IMR-90 (cell line): ENCODE results near the gene TNFRSF13B. TPM values are rescaled to one million over a fixed set of nuclear protein-coding genes. Genes with fewer than 3 reads are reported as not detected.

Source experiments
- ATAC-seq: fragments of 200-7000 bp; cut with Tn5 transposase; 2 replicates; pipeline ENCODE4 v1.9.1; 2020; ENCODE audit warnings: low read depth, mild to moderate bottlenecking, moderate library complexity
- BruUV-seq: library from RNA; stranded (reverse); fragments of 400-500 nt; replicated peaks from 2 replicates; lab custom pipeline; 2021; lab: Mats Ljungman, UMichigan
- CTCF ChIA-PET: fragments of 300-600 bp; formaldehyde crosslinking; extraction: SDS; loops from one replicate; lab custom pipeline; 2021; ENCODE audit warnings: antibody characterized with exemption; lab: Yijun Ruan, JAX
- POLR2A ChIA-PET: fragments of 300-600 bp; sonication (Branson Sonifier 250); formaldehyde crosslinking; loops from one replicate; lab custom pipeline; 2022; ENCODE audit warnings: antibody characterized with exemption; ENCODE audit not compliant: unreplicated experiment; lab: Charles Lee
- DNase-seq: peaks from one replicate; pipeline ENCODE4 v3.0.0; 2013
- H2AFZ ChIP-seq: replicated peaks from 2 replicates; pipeline ENCODE3; 2013; ENCODE audit warnings: low read length, mild to moderate bottlenecking; ENCODE audit not compliant: poor library complexity
- H2AK5ac ChIP-seq: 2 replicates; pipeline ENCODE4 v1.6.1; 2013; ENCODE audit warnings: low read depth, low read length, inconsistent platforms
- H2AK9ac ChIP-seq: replicated peaks from 2 replicates; pipeline ENCODE3; 2013; ENCODE audit warnings: mild to moderate bottlenecking, low read depth, low read length, moderate library complexity; ENCODE audit not compliant: poor library complexity
- H2BK120ac ChIP-seq: 2 replicates; pipeline ENCODE4 v1.6.1; 2013; ENCODE audit warnings: low read depth, low read length, inconsistent platforms
- H2BK15ac ChIP-seq: 3 replicates; pipeline ENCODE4 v1.6.1; 2013; ENCODE audit warnings: low read depth, low read length, inconsistent platforms
- H2BK20ac ChIP-seq: 2 replicates; pipeline ENCODE4 v1.6.1; 2013; ENCODE audit warnings: low read depth, mild to moderate bottlenecking, inconsistent platforms, low read length, moderate library complexity
- H2BK5ac ChIP-seq: 2 replicates; pipeline ENCODE4 v1.6.1; 2013; ENCODE audit warnings: mild to moderate bottlenecking, low read depth, low read length, inconsistent platforms; ENCODE audit not compliant: poor library complexity, severe bottlenecking
- H3K14ac ChIP-seq: replicated peaks from 2 replicates; pipeline ENCODE4 v1.6.1; 2013; ENCODE audit warnings: low read depth, low read length, inconsistent platforms
- H3K18ac ChIP-seq: 2 replicates; pipeline ENCODE4 v1.6.1; 2013; ENCODE audit warnings: low read depth, low read length, control low read depth
- H3K23ac ChIP-seq: 2 replicates; pipeline ENCODE4 v1.6.1; 2013; ENCODE audit warnings: low read depth, low read length, inconsistent platforms
- H3K27ac ChIP-seq: 2 replicates; pipeline ENCODE4 v1.5.1; 2013; ENCODE audit warnings: mild to moderate bottlenecking, control low read depth, low read length; ENCODE audit not compliant: insufficient read depth
- H3K27me3 ChIP-seq: 2 replicates; pipeline ENCODE4 v1.6.1; 2013; ENCODE audit warnings: low read length; ENCODE audit not compliant: control insufficient read depth, insufficient read depth
- H3K36me3 ChIP-seq: 2 replicates; pipeline ENCODE4 v1.6.1; 2013; ENCODE audit warnings: low read length, mixed read lengths; ENCODE audit not compliant: control insufficient read depth, insufficient read depth
- H3K4ac ChIP-seq: 2 replicates; pipeline ENCODE4 v1.6.1; 2013; ENCODE audit warnings: low read depth, low read length, inconsistent platforms
- H3K4me1 ChIP-seq: 2 replicates; pipeline ENCODE4 v1.6.1; 2013; ENCODE audit warnings: low read length, mixed read lengths; ENCODE audit not compliant: control insufficient read depth, insufficient read depth
- H3K4me2 ChIP-seq: 2 replicates; pipeline ENCODE4 v1.6.1; 2013; ENCODE audit warnings: low read depth, mild to moderate bottlenecking, control low read depth, low read length, moderate library complexity
- H3K4me3 ChIP-seq: 2 replicates; pipeline ENCODE4 v1.5.1; 2013; ENCODE audit warnings: low read depth, mild to moderate bottlenecking, control low read depth, low read length, moderate library complexity; ENCODE audit not compliant: insufficient read depth
- H3K56ac ChIP-seq: 2 replicates; pipeline ENCODE4 v1.6.1; 2013; ENCODE audit warnings: low read length, inconsistent platforms; ENCODE audit not compliant: insufficient read depth; ENCODE audit errors: extremely low read depth
- H3K79me1 ChIP-seq, 2 experiments: 2 replicates each; pipeline ENCODE4 v1.6.1; 2013; ENCODE audit warnings: low read length in 2 of 2, inconsistent platforms in 1 of 2, low read depth in 1 of 2
- H3K9ac ChIP-seq: 2 replicates; pipeline ENCODE4 v1.6.1; 2013; ENCODE audit warnings: low read depth, low read length, control low read depth
- H3K9me1 ChIP-seq: 2 replicates; pipeline ENCODE4 v1.6.1; 2013; ENCODE audit warnings: low read length, inconsistent platforms; ENCODE audit not compliant: insufficient read depth
- H3K9me3 ChIP-seq: 2 replicates; pipeline ENCODE4 v1.6.1; 2013; ENCODE audit warnings: low read length; ENCODE audit not compliant: control insufficient read depth, insufficient read depth
- H4K20me1 ChIP-seq: 2 replicates; pipeline ENCODE4 v1.6.1; 2013; ENCODE audit warnings: low read length, inconsistent platforms; ENCODE audit not compliant: insufficient read depth
- H4K5ac ChIP-seq: 2 replicates; pipeline ENCODE4 v1.6.1; 2013; ENCODE audit warnings: mild to moderate bottlenecking, low read depth, low read length, control low read depth
- H4K8ac ChIP-seq, 2 experiments: 2 replicates each; pipeline ENCODE4 v1.6.1; 2013; ENCODE audit warnings: low read depth in 2 of 2, low read length in 2 of 2, control low read depth in 1 of 2, inconsistent platforms in 1 of 2
- H4K91ac ChIP-seq: 2 replicates; pipeline ENCODE4 v1.6.1; 2013; ENCODE audit warnings: low read depth, low read length, inconsistent platforms; ENCODE audit not compliant: insufficient read depth
- BHLHE40 ChIP-seq: fragments of 150-350 bp; IDR thresholded peaks from 2 replicates; pipeline ENCODE4 v1.6.1; 2016; ENCODE audit warnings: mild to moderate bottlenecking, low read depth, low read length
- CEBPB ChIP-seq: IDR thresholded peaks from 2 replicates; pipeline ENCODE4 v1.6.1; 2012; ENCODE audit warnings: low read depth, low read length, improper control_type of control experiment
- CHD1 ChIP-seq: IDR thresholded peaks from 2 replicates; pipeline ENCODE4 v1.6.1; 2012; ENCODE audit warnings: low read depth, low read length, improper control_type of control experiment
- ELK1 ChIP-seq: fragments of 150-350 bp; IDR thresholded peaks from 2 replicates; pipeline ENCODE4 v1.6.1; 2016; ENCODE audit warnings: low read depth, mild to moderate bottlenecking, low read length, moderate library complexity, borderline replicate concordance
- FOS ChIP-seq: fragments of 150-350 bp; IDR thresholded peaks from 2 replicates; pipeline ENCODE4 v1.6.1; 2016; ENCODE audit warnings: low read depth, low read length
- MAFK ChIP-seq: IDR thresholded peaks from 2 replicates; pipeline ENCODE4 v1.6.1; 2012; ENCODE audit warnings: low read depth, low read length, improper control_type of control experiment
- MAZ ChIP-seq: IDR thresholded peaks from 2 replicates; pipeline ENCODE4 v1.6.1; 2012; ENCODE audit warnings: low read depth, mild to moderate bottlenecking, low read length, improper control_type of control experiment, moderate library complexity, borderline replicate concordance
- MXI1 ChIP-seq: IDR thresholded peaks from 2 replicates; pipeline ENCODE4 v1.6.1; 2012; ENCODE audit warnings: low read depth, mild to moderate bottlenecking, low read length, moderate library complexity, borderline replicate concordance
- NFE2L2 ChIP-seq: fragments of 150-350 bp; IDR thresholded peaks from 2 replicates; pipeline ENCODE4 v1.6.1; 2016; ENCODE audit warnings: low read depth, mild to moderate bottlenecking, low read length
- POLR2A ChIP-seq: IDR thresholded peaks from 2 replicates; pipeline ENCODE4 v1.6.1; 2012; ENCODE audit warnings: mild to moderate bottlenecking, low read depth, low read length
- RAD21 ChIP-seq: IDR thresholded peaks from 2 replicates; pipeline ENCODE4 v1.6.1; 2012; ENCODE audit warnings: low read length, improper control_type of control experiment
- RCOR1 ChIP-seq: IDR thresholded peaks from 2 replicates; pipeline ENCODE4 v1.6.1; 2012; ENCODE audit warnings: mild to moderate bottlenecking, low read length, improper control_type of control experiment; ENCODE audit not compliant: insufficient replicate concordance
- RFX5 ChIP-seq: IDR thresholded peaks from 2 replicates; pipeline ENCODE4 v1.8.0; 2012; ENCODE audit warnings: low read depth, mild to moderate bottlenecking, low read length, moderate library complexity
- SMC3 ChIP-seq: fragments of 150-350 bp; IDR thresholded peaks from 2 replicates; pipeline ENCODE4 v1.6.1; 2016; ENCODE audit warnings: low read depth, mild to moderate bottlenecking, antibody characterized with exemption, low read length, moderate library complexity
- WGBS, 2 experiments: methylation state at CpG; one replicate each; pipeline versions ENCODE4 v1.1.5 to v1.1.7; 2013; ENCODE audit warnings: missing lambda C conversion rate in 2 of 2; ENCODE audit not compliant: insufficient read length in 1 of 2; ENCODE audit errors: extremely low coverage in 2 of 2; 5-methylcytosine and 5-hydroxymethylcytosine counted together
- dilution Hi-C: fragments of 300-500 bp; cut with HindIII; formaldehyde crosslinking; loops from one replicate; pipeline ENCODE4 v1.14.3; 2018; ENCODE audit warnings: low sequenced_read_pairs; ENCODE audit not compliant: unreplicated experiment
- in situ Hi-C: fragments of 300-500 bp; cut with MboI; formaldehyde crosslinking; loops from 3 replicates; pipeline ENCODE4 v1.14.3; 2019; ENCODE audit warnings: low sequenced_read_pairs, inconsistent platforms, mixed read lengths
- intact Hi-C: fragments of 100-400 bp; cut with micrococcal nuclease; formaldehyde crosslinking; loops from 2 replicates; pipeline ENCODE4 v1.10.0; 2022
- polyA plus RNA-seq, 3 experiments: library from polyadenylated mRNA; depleted of rRNA; stranded (reverse); fragments of >200 nt; gene quantifications; 2 replicates each; pipeline ENCODE4 v1.2.3, GENCODE V29; 2012; ENCODE audit warnings: low replicate concordance in 1 of 3
- total RNA-seq: library from RNA; depleted of rRNA; stranded (reverse); fragments of >200 nt; gene quantifications from 2 replicates; pipeline ENCODE4 v1.2.3, GENCODE V29; 2012
- TF ChIP-seq, protein P1 (sequence below): fragments of 150-350 bp; IDR thresholded peaks from 2 replicates; pipeline ENCODE4 v1.6.1; 2017; ENCODE audit warnings: mild to moderate bottlenecking, antibody characterized with exemption, low read length, low read depth
- TF ChIP-seq, protein P2 (sequence below): conservative IDR thresholded peaks from 2 replicates; pipeline ENCODE4 v1.5.1; 2012; ENCODE audit warnings: mild to moderate bottlenecking, low read depth, low read length, improper control_type of control experiment

TNFRSF13B gene
- total and polyA plus RNA-seq, 2 of the 4 experiments (the other 2 are of a cell fraction), result not detected

GRCh38 chr17:16988749-16989229 is 16.9 kb upstream of the TNFRSF13B start:
- Histone ChIP-seq H4K5ac (no peak overlapping the region), H3K4ac (no peak overlapping the region), H4K20me1 (peaks cover 3% of the 10 kb centered on the region; the same call in 1 of the 2 replicates), H3K9me1 (peaks cover 19% of the 10 kb centered on the region), H3K4me1 (peaks cover 10% of the 10 kb centered on the region), H3K36me3 (no peaks in the 10 kb centered on the region), H3K23ac (no peak overlapping the region), H4K8ac (no peak overlapping the region), H3K9me3 (no peaks in the 10 kb centered on the region), H3K4me3 (no peak overlapping the region), H3K9ac (no peak overlapping the region), H3K14ac (no peak overlapping the region), H3K56ac (no peak overlapping the region), H2BK120ac (no peak overlapping the region), H3K27ac (no peak overlapping the region), H2AK9ac (peak overlapping the region; percentile 8), H3K18ac (no peak overlapping the region), H3K79me1 (no peaks in the 10 kb centered on the region), H3K4me2 (no peak overlapping the region), H2AK5ac (peak overlapping the region; percentile 11; the same call in 1 of the 2 replicates), H2AFZ (peak overlapping the region; percentile 72), H4K91ac (no peak overlapping the region; the same call in 1 of the 2 replicates), H3K27me3 (no peaks in the 10 kb centered on the region), H2BK20ac (no peak overlapping the region), H2BK5ac (no peak overlapping the region), H2BK15ac (no peak overlapping the region)
- TF ChIP-seq RFX5 (no peak), POLR2A (no peak), NFE2L2 (no peak), CEBPB (no peak; the same call in 1 of the 2 replicates), CHD1 (no peak), SMC3 (no peak), MXI1 (no peak), ELK1 (no peak), RCOR1 (no peak), MAFK (no peak), FOS (no peak), RAD21 (no peak), MAZ (no peak), BHLHE40 (no peak)
- TF ChIP-seq, protein P1, sequence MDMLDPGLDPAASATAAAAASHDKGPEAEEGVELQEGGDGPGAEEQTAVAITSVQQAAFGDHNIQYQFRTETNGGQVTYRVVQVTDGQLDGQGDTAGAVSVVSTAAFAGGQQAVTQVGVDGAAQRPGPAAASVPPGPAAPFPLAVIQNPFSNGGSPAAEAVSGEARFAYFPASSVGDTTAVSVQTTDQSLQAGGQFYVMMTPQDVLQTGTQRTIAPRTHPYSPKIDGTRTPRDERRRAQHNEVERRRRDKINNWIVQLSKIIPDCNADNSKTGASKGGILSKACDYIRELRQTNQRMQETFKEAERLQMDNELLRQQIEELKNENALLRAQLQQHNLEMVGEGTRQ, result no peak
- TF ChIP-seq, protein P2, sequence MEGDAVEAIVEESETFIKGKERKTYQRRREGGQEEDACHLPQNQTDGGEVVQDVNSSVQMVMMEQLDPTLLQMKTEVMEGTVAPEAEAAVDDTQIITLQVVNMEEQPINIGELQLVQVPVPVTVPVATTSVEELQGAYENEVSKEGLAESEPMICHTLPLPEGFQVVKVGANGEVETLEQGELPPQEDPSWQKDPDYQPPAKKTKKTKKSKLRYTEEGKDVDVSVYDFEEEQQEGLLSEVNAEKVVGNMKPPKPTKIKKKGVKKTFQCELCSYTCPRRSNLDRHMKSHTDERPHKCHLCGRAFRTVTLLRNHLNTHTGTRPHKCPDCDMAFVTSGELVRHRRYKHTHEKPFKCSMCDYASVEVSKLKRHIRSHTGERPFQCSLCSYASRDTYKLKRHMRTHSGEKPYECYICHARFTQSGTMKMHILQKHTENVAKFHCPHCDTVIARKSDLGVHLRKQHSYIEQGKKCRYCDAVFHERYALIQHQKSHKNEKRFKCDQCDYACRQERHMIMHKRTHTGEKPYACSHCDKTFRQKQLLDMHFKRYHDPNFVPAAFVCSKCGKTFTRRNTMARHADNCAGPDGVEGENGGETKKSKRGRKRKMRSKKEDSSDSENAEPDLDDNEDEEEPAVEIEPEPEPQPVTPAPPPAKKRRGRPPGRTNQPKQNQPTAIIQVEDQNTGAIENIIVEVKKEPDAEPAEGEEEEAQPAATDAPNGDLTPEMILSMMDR, result no peak
- in situ Hi-C loops, result no loop called here
- 72% methylated on average over 2 of the region's 10 CpGs; no CpG with 5 or more reads in 1 of the 2 experiments for WGBS, 2 experiments
- POLR2A ChIA-PET, result no interaction called here
- CTCF ChIA-PET, result no interaction called here
- intact Hi-C loops, result loop anchor here (10.0 kb wide), 1 partner anchor 404 kb away; no protein-coding TSS in a partner anchor
- dilution Hi-C loops, result no loop called here
- DNase-seq, result no peak
- no peak for ATAC-seq
- no TSS peak for BruUV-seq
